ENCODE measurements around the gene MRTFB.

MRTFB gene

GRCh38 chr16:14151256-14152030 is 80.3 kb downstream of the MRTFB start:
- DNase-seq (ENCODE audit: low read depth) = no peak
- no peak for TF ChIP-seq POLR2A (IDR thresholded peaks at IDR 0.05; ENCODE audit: extremely low read depth, insufficient read length)
- no peak for TF ChIP-seq CTCF (IDR thresholded peaks at IDR 0.05; ENCODE audit: low read depth, low read length)
- no peak for TF ChIP-seq MAX (IDR thresholded peaks at IDR 0.05; ENCODE audit: low read depth, low read length)
- TF ChIP-seq MYC (IDR thresholded peaks at IDR 0.05; ENCODE audit: low read depth, low read length) = no peak
- no peak overlapping the region for H3K4me3 ChIP-seq (ENCODE audit: low read depth, low read length)

- no peak overlapping the region for H3K4me3 ChIP-seq (ENCODE audit: low read depth, low read length)
- DNase-seq (ENCODE audit: low read depth) = no peak
- no peak for TF ChIP-seq MAX (IDR thresholded peaks at IDR 0.05; ENCODE audit: low read depth, low read length)
- TF ChIP-seq MYC (IDR thresholded peaks at IDR 0.05; ENCODE audit: low read depth, low read length) = no peak
- TF ChIP-seq CTCF (IDR thresholded peaks at IDR 0.05; ENCODE audit: low read depth, low read length) = no peak
- TF ChIP-seq POLR2A (IDR thresholded peaks at IDR 0.05; ENCODE audit: extremely low read depth, insufficient read length) = no peak
Observed at GRCh38 chr16:14155572-14156190, 84.6 kb downstream of the MRTFB start.

- no peak for DNase-seq (ENCODE audit: low read depth)
Observed at GRCh38 chr16:14164916-14165662, 94.0 kb downstream of the MRTFB start.

GRCh38 chr16:14168146-14168545 is 97.0 kb downstream of the MRTFB start:
- no peak for TF ChIP-seq CTCF (IDR thresholded peaks at IDR 0.05; ENCODE audit: low read depth, low read length)
- no peak for TF ChIP-seq MYC (IDR thresholded peaks at IDR 0.05; ENCODE audit: low read depth, low read length)
- no peak for TF ChIP-seq POLR2A (IDR thresholded peaks at IDR 0.05; ENCODE audit: extremely low read depth, insufficient read length)
- no peak for TF ChIP-seq MAX (IDR thresholded peaks at IDR 0.05; ENCODE audit: low read depth, low read length)
- peak; percentile 66 for DNase-seq (ENCODE audit: low read depth)
- no peak overlapping the region for H3K4me3 ChIP-seq (ENCODE audit: low read depth, low read length)

More at GRCh38 chr16:14164916-14165662, 94.0 kb downstream of the MRTFB start:
- no peak overlapping the region for H3K4me3 ChIP-seq (ENCODE audit: low read depth, low read length)
- no peak for TF ChIP-seq CTCF (IDR thresholded peaks at IDR 0.05; ENCODE audit: low read depth, low read length)
- no peak for TF ChIP-seq MYC (IDR thresholded peaks at IDR 0.05; ENCODE audit: low read depth, low read length)
- no peak for TF ChIP-seq MAX (IDR thresholded peaks at IDR 0.05; ENCODE audit: low read depth, low read length)
- TF ChIP-seq POLR2A (IDR thresholded peaks at IDR 0.05; ENCODE audit: extremely low read depth, insufficient read length) = no peak

- DNase-seq (ENCODE audit: low read depth) = no peak
- no peak for TF ChIP-seq CTCF (IDR thresholded peaks at IDR 0.05; ENCODE audit: low read depth, low read length)
- TF ChIP-seq POLR2A (IDR thresholded peaks at IDR 0.05; ENCODE audit: extremely low read depth, insufficient read length) = no peak
- no peak for TF ChIP-seq MYC (IDR thresholded peaks at IDR 0.05; ENCODE audit: low read depth, low read length)
- no peak for TF ChIP-seq MAX (IDR thresholded peaks at IDR 0.05; ENCODE audit: low read depth, low read length)
- no peak overlapping the region for H3K4me3 ChIP-seq (ENCODE audit: low read depth, low read length)
Observed at GRCh38 chr16:14172200-14172809, 101.2 kb downstream of the MRTFB start.

Measured in NB4 (cell line).